ENCODE measurements around the gene LIN52.
A peak's percentile ranks its signal among the peaks of the same experiment; 100 is the strongest.

GRCh38 chr14:74038020-74038859, 46.5 kb upstream of the LIN52 start:
- peak; percentile 65 for TF ChIP-seq CTCF (IDR thresholded peaks at IDR 0.05)
- TF ChIP-seq SIN3A (IDR thresholded peaks at IDR 0.05; ENCODE audit: borderline replicate concordance, insufficient read depth, low read depth, low read length) = no peak
- TF ChIP-seq TCF7L2 (IDR thresholded peaks at IDR 0.05; ENCODE audit: low read depth, low read length) = no peak
- no peak for TF ChIP-seq REST (IDR thresholded peaks at IDR 0.05; ENCODE audit: insufficient read depth in 1 of 2, low read depth in 2 of 2, low read length in 1 of 2)
- no peak for TF ChIP-seq POLR2AphosphoS5 (IDR thresholded peaks at IDR 0.05; ENCODE audit: low read depth, low read length)

Data from Panc1 (cell line).